Stimulated activated naive CD8-positive, alpha-beta T cell treated with anti-CD3 and anti-CD28 coated beads, Interleukin-15, Interleukin-2, amounts not matched to agents 100 U/mL and 50 U/mL, for 24 hours (primary cell): ENCODE data around the gene FBXO48.

Experiments used
- ATAC-seq: fragments of 150-1000 bp; cut with Tn5 transposase; one replicate; pipeline ENCODE4 v1.10.0; 2021
- DNase-seq: peaks from one replicate; pipeline ENCODE4 v3.0.0; 2021

The FBXO48 gene

DNA sequence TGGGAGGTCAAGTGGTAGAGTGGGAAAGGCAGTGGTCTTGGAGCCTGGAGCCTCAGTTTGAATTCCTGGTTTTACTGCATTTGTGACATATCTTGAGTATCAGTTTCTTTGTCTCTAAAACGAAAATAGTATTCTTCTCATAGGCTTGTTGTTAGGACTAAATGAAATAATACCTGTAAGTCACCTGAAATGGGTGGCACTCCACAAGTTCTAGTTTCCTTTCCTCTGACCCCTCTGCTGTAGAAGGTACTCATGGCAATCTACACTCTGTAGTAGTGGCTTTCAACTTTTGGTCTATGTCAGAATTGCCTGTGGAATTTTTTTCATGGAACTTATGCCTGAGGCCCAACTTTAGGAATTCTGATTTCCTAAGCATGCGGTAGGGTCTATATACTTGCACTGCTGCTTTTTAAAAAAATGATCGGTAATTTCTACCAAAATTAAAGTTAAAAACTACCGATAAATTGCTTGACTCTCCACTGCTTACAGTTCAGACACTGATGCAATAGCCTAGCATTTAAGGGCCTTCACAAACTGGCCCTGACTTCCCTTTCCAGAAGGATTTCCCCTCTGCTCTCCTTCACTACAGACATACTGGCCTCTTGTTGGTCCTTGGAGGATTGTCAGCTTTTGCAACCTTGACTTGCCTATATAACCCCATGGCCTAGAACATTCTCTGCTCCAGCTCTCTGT, 54.8 kb downstream of the FBXO48 start:
- DNase-seq (no peak), ATAC-seq (no peak)

DNA sequence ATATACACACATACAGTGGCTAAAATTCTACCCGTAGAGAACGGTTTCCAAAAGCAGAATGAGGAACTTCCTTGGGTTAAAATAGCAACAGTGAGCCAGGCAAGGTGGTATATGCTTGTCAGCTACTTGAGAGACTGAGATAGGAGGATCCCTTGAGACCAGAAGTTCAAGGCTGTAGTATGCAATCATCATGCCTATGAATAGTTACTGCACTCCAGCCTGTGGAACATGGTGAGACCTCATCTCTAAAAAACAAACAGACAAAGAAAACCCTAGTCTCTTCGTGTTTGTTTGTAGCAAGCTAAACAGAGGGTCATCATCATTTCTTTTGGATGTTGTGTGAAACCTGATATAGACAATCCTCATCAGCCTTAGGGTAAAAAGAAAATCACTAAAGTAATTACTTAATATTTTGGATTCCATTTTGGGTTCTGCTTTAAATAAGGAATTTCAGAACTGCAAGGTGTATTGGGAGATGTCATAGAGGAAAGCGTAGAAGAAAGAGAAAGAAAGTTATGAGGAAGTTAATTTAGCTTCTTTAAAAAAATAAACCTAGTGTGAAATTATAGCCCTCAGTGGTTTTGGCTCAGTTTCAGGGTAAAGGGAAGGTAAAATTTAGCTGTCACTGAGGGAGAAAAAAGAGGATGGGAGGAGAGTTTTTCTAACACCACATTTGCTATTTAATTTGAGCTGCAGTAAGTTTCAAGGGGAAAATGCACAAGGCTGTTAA, 55.5 kb downstream of the FBXO48 start:
- ATAC-seq, result no peak
- no peak for DNase-seq
